Retinal pigment epithelial cell (primary cell): ENCODE measurements around the gene OSGIN1.
"Not testable (repeated sequence)": the region's sequence is repeated elsewhere in the genome, so short reads cannot be mapped to it uniquely, and the experiment has no call there.

Experiments used
- DNase-seq: peaks from one replicate; pipeline ENCODE4 v3.0.0-alpha.2; 2010; ENCODE audit warnings: low read depth
- H3K4me3 ChIP-seq: 2 replicates; pipeline ENCODE4 v1.5.1; 2011; ENCODE audit warnings: mild to moderate bottlenecking, low read length, control low read depth, moderate library complexity
- TF ChIP-seq, protein P1 (sequence below): conservative IDR thresholded peaks from 2 replicates; pipeline ENCODE4 v1.5.1; 2011; ENCODE audit warnings: low read depth, low read length, control low read depth, inconsistent platforms

OSGIN1 gene

GRCh38 chr16:83937267-83937666, 15.8 kb upstream of the OSGIN1 start:
- TF ChIP-seq, protein P1, sequence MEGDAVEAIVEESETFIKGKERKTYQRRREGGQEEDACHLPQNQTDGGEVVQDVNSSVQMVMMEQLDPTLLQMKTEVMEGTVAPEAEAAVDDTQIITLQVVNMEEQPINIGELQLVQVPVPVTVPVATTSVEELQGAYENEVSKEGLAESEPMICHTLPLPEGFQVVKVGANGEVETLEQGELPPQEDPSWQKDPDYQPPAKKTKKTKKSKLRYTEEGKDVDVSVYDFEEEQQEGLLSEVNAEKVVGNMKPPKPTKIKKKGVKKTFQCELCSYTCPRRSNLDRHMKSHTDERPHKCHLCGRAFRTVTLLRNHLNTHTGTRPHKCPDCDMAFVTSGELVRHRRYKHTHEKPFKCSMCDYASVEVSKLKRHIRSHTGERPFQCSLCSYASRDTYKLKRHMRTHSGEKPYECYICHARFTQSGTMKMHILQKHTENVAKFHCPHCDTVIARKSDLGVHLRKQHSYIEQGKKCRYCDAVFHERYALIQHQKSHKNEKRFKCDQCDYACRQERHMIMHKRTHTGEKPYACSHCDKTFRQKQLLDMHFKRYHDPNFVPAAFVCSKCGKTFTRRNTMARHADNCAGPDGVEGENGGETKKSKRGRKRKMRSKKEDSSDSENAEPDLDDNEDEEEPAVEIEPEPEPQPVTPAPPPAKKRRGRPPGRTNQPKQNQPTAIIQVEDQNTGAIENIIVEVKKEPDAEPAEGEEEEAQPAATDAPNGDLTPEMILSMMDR = no peak
- no peak overlapping the region for H3K4me3 ChIP-seq
- no peak for DNase-seq

DNA sequence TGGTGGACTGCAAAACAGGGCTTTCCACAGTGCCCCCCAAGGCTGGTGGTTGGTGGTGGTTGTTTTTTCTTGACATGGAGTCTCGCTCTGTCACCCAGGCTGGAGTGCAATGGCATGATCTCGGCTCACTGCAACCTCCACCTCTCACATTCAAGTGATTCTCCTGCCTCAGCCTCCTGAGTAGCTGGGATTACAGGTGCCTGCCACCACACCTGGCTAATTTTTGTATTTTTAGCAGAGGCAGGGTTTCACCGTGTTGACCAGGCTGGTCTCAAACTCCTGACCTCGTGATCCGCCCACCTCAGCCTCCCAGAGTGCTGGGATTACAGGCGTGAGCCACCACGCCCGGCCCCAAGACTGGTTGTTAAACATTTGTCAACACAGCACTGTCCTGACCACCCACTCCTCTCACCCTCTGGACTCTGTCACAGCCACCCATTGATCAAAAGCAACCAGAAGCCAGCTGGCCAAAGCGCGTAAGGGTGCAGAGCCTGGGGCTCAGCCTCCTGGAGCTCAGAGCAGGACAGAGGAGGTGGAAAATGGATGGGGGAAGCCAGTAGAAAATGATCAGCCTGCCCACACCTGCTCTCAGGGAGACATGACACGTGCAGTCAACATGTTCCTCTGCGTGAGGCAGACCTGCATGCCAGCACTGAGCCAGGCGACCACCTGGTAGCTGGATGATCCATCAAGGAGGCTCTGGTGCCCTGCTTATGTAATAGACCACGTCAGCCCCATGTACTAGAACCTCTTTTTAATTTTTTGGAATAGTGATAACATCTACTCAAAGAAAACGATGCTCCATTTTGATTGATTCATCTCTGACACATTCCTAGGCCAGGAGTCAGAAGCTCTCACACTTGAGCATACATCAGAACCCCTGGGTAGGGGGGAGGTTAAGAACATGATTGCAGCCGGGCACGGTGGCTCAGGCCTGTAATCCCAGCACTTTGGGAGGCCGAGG, 14.8 kb upstream of the OSGIN1 start:
- TF ChIP-seq, protein P1 = no peak
- no peak overlapping the region for H3K4me3 ChIP-seq
- DNase-seq = no peak

GRCh38 chr16:83939266-83939855, 13.7 kb upstream of the OSGIN1 start:
- H3K4me3 ChIP-seq = no peak overlapping the region
- DNase-seq = no peak
- TF ChIP-seq, protein P1 = no peak

DNA sequence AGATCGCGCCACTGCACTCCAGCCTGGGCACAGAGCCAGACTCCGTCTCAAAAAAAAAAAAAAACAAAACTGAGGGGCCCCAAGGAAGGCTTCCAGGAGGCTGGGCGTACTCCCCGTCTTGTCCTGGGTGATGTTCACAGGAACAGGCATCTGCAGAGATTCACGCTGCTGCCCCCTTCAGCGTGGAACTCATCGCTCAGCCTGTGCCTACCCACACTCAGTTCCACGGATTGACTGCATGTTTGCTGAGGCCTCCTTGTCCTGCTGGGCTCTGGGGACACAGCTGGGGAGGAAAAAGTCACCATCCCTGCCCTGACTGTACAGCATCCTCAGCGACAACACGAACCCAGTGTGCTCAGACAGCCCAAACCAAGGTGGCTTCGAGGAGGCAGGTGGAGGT, 12.9 kb upstream of the OSGIN1 start:
- TF ChIP-seq, protein P1 = no peak
- no peak for DNase-seq
- H3K4me3 ChIP-seq = no peak overlapping the region

DNA sequence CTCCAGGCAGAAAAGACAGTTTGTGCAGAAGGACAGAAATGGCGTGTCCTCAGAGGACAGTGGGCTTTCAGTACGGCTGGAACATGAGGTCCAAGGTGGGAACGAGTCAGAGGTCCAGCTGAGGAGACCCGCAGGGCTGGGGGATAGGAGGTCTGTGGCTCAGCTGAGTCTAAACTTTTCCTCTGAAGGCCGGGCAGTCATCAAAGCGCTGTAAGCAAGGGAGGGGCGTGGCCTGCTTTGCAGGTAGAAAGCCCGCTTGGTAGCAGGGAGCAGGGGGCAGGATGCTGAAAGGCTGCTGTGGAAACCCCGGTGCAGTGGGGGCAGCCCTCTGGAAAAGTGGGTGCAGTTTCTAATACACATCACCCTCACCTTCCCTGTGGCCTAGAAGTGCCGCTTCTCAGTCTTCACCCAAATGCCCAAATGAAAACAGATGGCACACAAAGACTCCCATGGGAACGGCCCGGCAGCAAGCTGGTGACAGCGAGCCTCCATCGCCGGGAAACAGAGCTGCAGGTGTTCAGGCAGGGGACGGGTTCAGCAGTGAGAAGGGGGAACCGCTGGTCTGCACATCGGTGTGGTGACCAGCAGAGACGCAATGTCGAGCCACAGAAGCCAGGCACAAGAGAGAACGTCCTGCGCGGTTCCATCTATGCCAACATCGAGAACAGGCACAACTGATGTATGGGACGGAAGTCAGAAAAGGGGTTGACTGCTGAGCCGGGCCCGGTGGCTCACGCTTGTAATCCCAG, 12.2 kb upstream of the OSGIN1 start:
- DNase-seq = no peak
- no peak overlapping the region for H3K4me3 ChIP-seq
- TF ChIP-seq, protein P1 = no peak

- H3K4me3 ChIP-seq, DNase-seq: not testable (repeated sequence)
Measured at GRCh38 chr16:83941546-83941945, 11.5 kb upstream of the OSGIN1 start.

DNA sequence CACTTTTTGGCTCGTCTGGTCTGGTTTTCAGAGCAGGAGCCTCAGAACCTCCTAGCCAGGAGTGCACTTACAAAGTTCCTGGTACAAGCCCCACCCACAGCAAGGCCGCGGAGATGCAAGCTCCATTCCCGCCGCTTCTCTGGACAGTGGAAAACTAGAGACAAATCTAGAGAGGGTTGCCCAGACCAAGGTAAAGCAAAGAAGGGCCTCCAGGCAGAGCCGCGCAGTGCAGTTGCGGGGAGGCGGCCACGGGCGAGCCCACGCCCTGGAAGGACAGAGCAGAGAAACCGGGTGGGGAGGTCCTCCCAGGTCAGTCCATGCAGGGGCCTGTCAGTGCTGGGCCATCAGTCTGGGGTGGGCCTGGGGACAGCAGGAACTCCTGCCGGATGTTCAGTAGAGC, 11.0 kb upstream of the OSGIN1 start:
- TF ChIP-seq, protein P1 = no peak
- DNase-seq = no peak
- H3K4me3 ChIP-seq = no peak overlapping the region
